Esophagus muscularis mucosa (tissue), 4 donors: ENCODE measurements around the gene PDZK1IP1. TPM values are rescaled to one million over a fixed set of nuclear protein-coding genes. Genes with fewer than 3 reads are reported as not detected.

ENCODE experiments used
- DNase-seq: peaks from one replicate; pipeline ENCODE4 v3.0.0-alpha.2; 2017; ENCODE audit errors: extremely low spot score
- H3K27ac ChIP-seq, 4 donors: fragments of 200-600 bp; sonication (generic); replicated peaks in 1 of 4; 1 replicate in 3 of 4; 2 replicates in 1 of 4; pipeline ENCODE4 v1.5.1; 2016 to 2019; ENCODE audit warnings: mild to moderate bottlenecking in 1 of 4
- H3K27me3 ChIP-seq, 4 donors: fragments of 200-600 bp; sonication (generic); one replicate each; pipeline versions ENCODE4 v1.5.1 to v1.6.0; 2016 to 2019
- H3K36me3 ChIP-seq, 4 donors: fragments of 200-600 bp; sonication (generic); one replicate each; pipeline ENCODE4 v1.5.1; 2016 to 2019
- H3K4me1 ChIP-seq, 4 donors: fragments of 200-600 bp; sonication (generic); one replicate each; pipeline ENCODE4 v1.5.1; 2016 to 2019
- H3K4me3 ChIP-seq, 4 donors: fragments of 200-600 bp; sonication (generic); 1 replicate in 2 of 4; 2 replicates in 2 of 4; pipeline ENCODE4 v1.5.1; 2016 to 2019; ENCODE audit warnings: mild to moderate bottlenecking in 4 of 4, moderate library complexity in 1 of 4
- H3K9me3 ChIP-seq, 4 donors: fragments of 200-600 bp; sonication (generic); 1 replicate in 3 of 4; 2 replicates in 1 of 4; pipeline ENCODE4 v1.5.1; 2016 to 2019
- EP300 ChIP-seq: sonication (generic); formaldehyde crosslinking; IDR thresholded peaks from one replicate; pipeline ENCODE4 v1.6.1; 2017; ENCODE audit warnings: antibody characterized with exemption
- POLR2A ChIP-seq: fragments of 450-650 bp; IDR thresholded peaks from one replicate; pipeline ENCODE4 v1.6.1; 2017; ENCODE audit warnings: antibody characterized with exemption, moderate library complexity, mild to moderate bottlenecking, low read depth
- POLR2AphosphoS5 ChIP-seq, 2 donors: sonication (generic); formaldehyde crosslinking; IDR thresholded peaks; one replicate each; pipeline ENCODE4 v1.6.1; 2017; ENCODE audit warnings: antibody characterized with exemption in 2 of 2
- WGBS: methylation state at CpG from one replicate; pipeline ENCODE4 v1.1.5; 2018; 5-methylcytosine and 5-hydroxymethylcytosine counted together
- intact Hi-C: fragments of 100-400 bp; cut with DNase I; formaldehyde crosslinking; loops from one replicate; pipeline ENCODE4 v1.15.1; 2023
- total RNA-seq, 4 donors: library from RNA; depleted of rRNA; stranded (reverse); fragments of >200 nt; gene quantifications; one replicate each; pipeline versions ENCODE4 v1.1.0 to v1.2.1, GENCODE V29; 2016
- TF ChIP-seq, protein P1 (sequence below), 3 experiments: fragments of 200-600 bp in 2 of 3; fragments of 450-650 bp in 1 of 3; sonication (generic) in 2 of 3; IDR thresholded peaks; one replicate each; pipeline ENCODE4 v1.5.1; 2017 to 2019; ENCODE audit warnings: antibody characterized with exemption in 3 of 3, mild to moderate bottlenecking in 2 of 3, moderate library complexity in 1 of 3

PDZK1IP1 gene
- total RNA-seq, 4 donors from 2014 or later, result 1.8 TPM; not detected in 3

GRCh38 chr1:47226121-47226838 lies 36.4 kb upstream of the PDZK1IP1 start:
- TF ChIP-seq POLR2A (no peak), EP300 (no peak), POLR2AphosphoS5 (IDR thresholded peaks at IDR 0.05) (no peak)
- TF ChIP-seq, protein P1, sequence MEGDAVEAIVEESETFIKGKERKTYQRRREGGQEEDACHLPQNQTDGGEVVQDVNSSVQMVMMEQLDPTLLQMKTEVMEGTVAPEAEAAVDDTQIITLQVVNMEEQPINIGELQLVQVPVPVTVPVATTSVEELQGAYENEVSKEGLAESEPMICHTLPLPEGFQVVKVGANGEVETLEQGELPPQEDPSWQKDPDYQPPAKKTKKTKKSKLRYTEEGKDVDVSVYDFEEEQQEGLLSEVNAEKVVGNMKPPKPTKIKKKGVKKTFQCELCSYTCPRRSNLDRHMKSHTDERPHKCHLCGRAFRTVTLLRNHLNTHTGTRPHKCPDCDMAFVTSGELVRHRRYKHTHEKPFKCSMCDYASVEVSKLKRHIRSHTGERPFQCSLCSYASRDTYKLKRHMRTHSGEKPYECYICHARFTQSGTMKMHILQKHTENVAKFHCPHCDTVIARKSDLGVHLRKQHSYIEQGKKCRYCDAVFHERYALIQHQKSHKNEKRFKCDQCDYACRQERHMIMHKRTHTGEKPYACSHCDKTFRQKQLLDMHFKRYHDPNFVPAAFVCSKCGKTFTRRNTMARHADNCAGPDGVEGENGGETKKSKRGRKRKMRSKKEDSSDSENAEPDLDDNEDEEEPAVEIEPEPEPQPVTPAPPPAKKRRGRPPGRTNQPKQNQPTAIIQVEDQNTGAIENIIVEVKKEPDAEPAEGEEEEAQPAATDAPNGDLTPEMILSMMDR (IDR thresholded peaks at IDR 0.05), result no peak
- Histone ChIP-seq H3K9me3 (no peaks in the 10 kb centered on the region), H3K36me3 (no peaks in the 10 kb centered on the region), H3K27ac (peak overlapping the region in 3 of 4 donors; percentile 10 to 44 (median 14)), H3K4me3 (peak overlapping the region; percentile 43 to 50 (median 45)), H3K4me1 (peaks cover 25 to 48% (median 42%) of the 10 kb centered on the region in 4 donors), H3K27me3 (peaks cover 3 to 98% (median 69%) of the 10 kb centered on the region in 4 donors)
- 35% methylated on average over 17 of the region's 19 CpGs for WGBS
- intact Hi-C loops, result no loop called here
- DNase-seq, result no peak

DNA sequence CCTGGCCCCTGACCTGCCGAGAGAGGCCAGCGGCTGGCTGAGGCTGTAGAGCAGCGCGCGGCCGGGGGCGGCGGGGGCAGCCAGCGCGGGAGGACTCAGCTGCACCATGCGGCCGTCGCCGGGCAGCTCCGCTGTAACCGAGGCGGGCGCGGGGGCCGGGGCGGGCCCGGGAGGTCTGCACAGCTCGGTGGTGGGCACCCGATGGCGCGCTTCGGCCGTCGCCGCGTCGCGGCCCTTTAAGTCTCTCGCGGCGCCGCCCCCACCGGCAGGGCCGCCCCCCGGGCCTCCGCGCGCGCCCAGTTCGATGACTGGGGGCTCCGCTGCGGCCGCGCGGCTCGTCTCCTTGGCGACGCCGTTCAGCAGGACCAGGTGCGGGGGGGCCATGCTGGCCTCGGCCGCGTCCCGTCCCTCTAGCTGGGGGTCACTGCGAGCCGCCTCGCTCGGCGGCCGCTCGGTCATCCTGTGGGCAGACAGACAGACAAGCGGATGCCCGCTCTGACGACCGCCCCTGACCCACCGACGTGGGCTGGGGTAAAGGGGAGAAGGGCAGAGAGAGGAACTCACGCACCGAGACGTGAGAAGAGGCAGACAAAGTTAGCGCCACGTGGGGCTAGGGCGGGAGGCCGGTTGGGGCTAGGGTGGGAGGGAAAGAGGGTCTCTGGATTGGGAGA lies 35.7 kb upstream of the PDZK1IP1 start:
- Histone ChIP-seq H3K4me1 (peaks cover 21 to 41% (median 35%) of the 10 kb centered on the region in 4 donors), H3K27ac (peak overlapping the region in 3 of 4 donors; percentile 10 to 44 (median 14)), H3K36me3 (no peaks in the 10 kb centered on the region), H3K4me3 (peak overlapping the region; percentile 43 to 50 (median 45)), H3K27me3 (peaks cover 3 to 91% (median 62%) of the 10 kb centered on the region in 4 donors), H3K9me3 (no peaks in the 10 kb centered on the region)
- no peak for DNase-seq
- intact Hi-C loops, result no loop called here
- 3% methylated on average over 19 of the region's 79 CpGs for WGBS
- no peak for TF ChIP-seq POLR2AphosphoS5 (IDR thresholded peaks at IDR 0.05)
- TF ChIP-seq EP300, result no peak

DNA sequence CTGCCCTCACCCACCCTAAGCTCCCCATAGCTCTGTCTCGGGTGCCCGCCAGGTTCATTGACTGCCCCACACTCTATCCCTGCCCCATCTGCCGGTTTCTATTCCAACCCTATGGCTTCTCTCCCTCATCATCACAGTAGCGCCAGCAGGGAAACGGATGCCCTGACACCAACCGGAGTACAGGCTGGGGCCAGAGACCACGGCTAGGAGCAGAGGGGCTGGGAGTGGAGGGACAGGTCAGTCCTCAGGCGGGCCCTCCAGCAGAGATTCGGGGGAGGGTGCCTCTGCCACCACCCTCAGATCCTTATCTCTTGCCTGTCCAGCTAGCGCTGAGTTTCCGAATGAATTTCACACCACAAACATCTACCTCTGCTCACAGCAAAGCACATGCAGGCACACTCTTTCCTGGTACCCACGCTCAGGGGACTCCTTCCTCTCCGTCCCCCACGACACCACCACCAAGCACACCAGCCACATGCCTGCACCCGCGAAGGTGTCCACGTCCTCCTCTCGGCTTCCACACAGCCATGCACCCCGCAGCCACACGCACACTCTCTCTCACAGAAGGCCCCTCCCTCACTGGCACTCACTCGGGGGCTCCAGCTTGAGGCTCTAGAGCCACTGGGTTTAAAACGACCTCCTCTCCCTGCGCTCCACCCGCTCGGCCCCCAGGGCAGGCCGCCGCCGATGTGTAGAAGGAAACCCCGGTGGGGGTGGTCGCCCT lies 35.0 kb upstream of the PDZK1IP1 start:
- peak overlapping the region in 2 of 4 donors; percentile 10 to 44 for H3K27ac ChIP-seq
- 10% methylated on average over 18 of the region's 30 CpGs for WGBS
- H3K9me3 ChIP-seq, result no peaks in the 10 kb centered on the region
- H3K36me3 ChIP-seq, result peaks cover 0 to 6% (median 1%) of the 10 kb centered on the region in 4 donors
- TF ChIP-seq, protein P1 (IDR thresholded peaks at IDR 0.05), result no peak
- TF ChIP-seq POLR2AphosphoS5 (IDR thresholded peaks at IDR 0.05), result no peak
- no peak for TF ChIP-seq POLR2A
- TF ChIP-seq EP300, result no peak
- intact Hi-C loops, result no loop called here
- H3K4me3 ChIP-seq, result peak overlapping the region; percentile 43 to 50 (median 45)
- DNase-seq, result no peak
- peaks cover 3 to 88% (median 55%) of the 10 kb centered on the region in 4 donors for H3K27me3 ChIP-seq
- H3K4me1 ChIP-seq, result peaks cover 21 to 35% (median 29%) of the 10 kb centered on the region in 4 donors

DNA sequence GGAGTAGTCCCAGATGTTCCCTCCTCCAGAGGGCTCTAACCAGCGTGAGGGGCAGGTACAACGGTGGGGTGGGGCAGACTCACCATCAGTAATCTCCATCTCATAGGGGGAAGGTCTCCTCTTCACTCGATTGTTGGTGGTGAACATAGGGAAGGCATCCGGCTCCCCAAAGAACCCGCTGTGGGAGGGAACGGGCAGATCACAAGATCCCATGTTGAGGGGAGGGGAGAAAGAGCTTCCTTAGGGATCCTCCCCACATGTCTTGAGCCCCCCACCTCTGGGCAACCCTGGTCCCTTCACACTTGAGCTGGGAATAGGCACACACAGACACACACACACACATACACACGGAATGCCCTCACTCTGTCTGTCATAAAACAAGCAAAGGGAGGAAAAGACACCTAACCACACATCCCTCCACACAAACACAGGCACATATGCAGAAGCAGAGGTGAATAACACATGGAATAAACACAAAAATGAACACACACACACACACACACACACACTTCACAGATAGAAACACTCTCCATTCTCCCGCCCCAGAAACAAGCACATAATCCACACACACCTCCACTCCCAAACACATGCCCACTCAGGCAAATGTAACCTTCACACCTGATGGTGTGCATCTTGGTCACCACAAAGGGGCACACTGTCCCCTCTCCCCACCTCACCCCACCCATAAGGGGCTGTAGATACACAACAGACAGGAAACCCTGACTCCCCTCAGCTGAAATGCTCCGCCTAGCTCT lies 34.3 kb upstream of the PDZK1IP1 start:
- H3K4me1 ChIP-seq, result peaks cover 21 to 28% (median 24%) of the 10 kb centered on the region in 4 donors
- H3K4me3 ChIP-seq, result no peak overlapping the region
- no peaks in the 10 kb centered on the region for H3K9me3 ChIP-seq
- peaks cover 3 to 82% (median 47%) of the 10 kb centered on the region in 4 donors for H3K27me3 ChIP-seq
- intact Hi-C loops, result no loop called here
- TF ChIP-seq, protein P1 (IDR thresholded peaks at IDR 0.05), result no peak
- TF ChIP-seq POLR2AphosphoS5 (IDR thresholded peaks at IDR 0.05), result no peak
- TF ChIP-seq POLR2A, result no peak
- no peak for TF ChIP-seq EP300
- 39% methylated on average over 8 of the region's 9 CpGs for WGBS
- H3K36me3 ChIP-seq, result peaks cover 0 to 11% (median 4%) of the 10 kb centered on the region in 4 donors
- H3K27ac ChIP-seq, result no peak overlapping the region
- DNase-seq, result no peak
